RPMI7951 (cell line): Measurements from ENCODE around the gene ALK. TPM values are rescaled to one million over a fixed set of nuclear protein-coding genes. Genes with fewer than 3 reads are reported as not detected.
A peak's percentile ranks its signal among the peaks of the same experiment; 100 is the strongest.
"Not testable (repeated sequence)": the region's sequence is repeated elsewhere in the genome, so short reads cannot be mapped to it uniquely, and the experiment has no call there.

Experiments used
- DNase-seq: peaks from one replicate; pipeline ENCODE4 v3.0.0-alpha.2; 2012; ENCODE audit warnings: low read depth
- total RNA-seq: library from RNA; depleted of rRNA; stranded (reverse); fragments of >200 nt; shearing (Covaris generic); gene quantifications from 2 replicates; pipeline ENCODE4 v1.2.3, GENCODE V29; 2014

Gene ALK
- total RNA-seq, 1 experiment from 2014 or later = 0.12 TPM

DNA sequence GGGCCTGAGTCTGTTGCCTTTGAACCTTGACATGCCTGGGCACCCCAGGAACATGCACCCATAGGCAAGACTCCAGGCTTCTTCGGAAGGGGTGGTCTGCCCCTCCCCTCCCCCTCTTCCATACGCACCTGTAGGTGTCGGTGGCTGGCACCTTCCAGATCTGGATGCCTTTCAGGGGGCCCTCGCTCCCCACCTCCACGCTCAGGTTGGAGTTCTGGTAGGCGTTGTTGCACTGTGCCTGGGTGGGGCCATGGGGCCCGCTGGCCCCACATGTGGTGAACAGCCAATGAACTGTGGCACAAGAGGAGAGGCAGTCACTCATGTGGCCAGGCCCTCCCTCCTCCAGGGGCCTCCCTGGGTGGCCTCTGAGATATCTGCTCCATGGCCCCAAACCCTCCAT lies 670.4 kb downstream of the ALK start:
- no peak for DNase-seq

GRCh38 chr2:29249666-29250253 lies 671.6 kb downstream of the ALK start:
- no peak for DNase-seq

- DNase-seq = no peak
Observed at GRCh38 chr2:29247336-29247914, 674.0 kb downstream of the ALK start.

DNA sequence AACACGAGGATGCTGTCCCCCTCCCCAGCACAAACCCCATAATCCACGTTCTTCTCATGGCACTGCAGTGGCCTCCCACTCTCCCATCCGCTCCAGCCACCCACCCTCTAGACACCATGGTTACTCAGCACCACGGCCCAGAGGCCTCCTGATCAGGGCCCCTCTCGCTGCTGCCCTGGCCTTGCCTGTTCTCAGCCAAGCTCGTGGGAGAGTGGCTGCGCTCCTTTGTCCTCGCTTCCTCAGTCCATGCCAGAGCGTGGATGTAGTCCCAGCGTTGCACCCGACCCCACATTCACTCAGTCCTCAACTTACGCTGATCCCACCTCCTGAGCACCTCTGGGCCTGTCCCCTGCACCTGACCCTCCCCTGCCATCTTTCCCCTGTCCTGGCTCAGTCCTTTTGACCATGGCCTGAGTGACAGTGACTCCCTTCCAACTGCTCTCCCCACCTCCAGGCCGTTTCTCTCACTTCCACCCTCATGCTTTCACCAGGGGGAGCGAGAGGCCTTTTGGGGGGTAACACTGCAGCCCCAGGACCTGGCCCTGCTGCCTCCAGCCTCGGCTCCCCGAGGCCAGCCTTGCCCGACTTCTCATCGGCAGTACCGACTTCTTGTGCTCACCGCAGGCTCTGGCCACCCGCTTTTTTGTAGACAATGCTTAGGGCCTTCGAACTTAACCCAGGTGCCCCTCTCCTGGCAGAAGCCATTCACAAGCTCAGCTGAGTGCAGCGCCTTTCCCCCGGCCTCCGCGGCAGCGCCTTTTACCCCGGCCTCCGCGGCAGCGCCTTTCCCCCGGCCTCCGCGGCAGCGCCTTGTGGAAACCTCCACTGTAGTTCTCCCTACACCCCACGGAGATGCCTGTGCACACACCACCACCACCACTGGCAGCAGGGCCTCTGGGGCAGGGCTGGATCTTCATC lies 674.7 kb downstream of the ALK start:
- no peak for DNase-seq

DNA sequence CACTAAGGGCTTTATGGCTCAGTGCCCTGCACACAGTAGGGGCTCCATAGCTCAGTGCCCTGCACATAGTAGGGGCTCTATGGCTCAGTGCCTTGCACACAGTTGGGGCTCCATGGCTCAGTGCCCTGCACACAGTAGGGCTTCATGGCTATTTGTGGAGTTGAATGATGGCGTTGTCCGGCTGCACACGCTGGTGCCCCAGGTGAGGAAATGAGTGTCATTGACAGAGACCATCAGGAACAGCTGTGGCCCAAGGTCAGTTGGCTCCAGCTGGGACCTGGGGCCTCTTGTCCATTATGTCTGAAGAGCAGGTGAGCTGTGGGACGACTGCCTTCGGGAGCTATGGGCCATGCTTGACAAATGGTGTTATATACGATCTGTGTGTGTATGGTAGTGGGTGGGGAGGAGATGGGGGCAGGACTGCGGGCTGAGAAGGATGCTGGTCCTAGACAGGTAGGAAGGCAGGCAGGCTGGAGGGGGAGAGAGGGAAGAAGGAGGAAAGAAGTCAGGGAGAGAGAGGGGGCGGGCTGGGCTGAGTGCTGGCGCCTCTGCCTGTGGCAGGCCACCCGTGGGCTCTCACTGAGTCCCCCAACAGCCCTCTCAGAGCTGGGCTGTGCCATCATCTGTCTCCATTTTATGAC lies 675.5 kb downstream of the ALK start:
- no peak for DNase-seq

- not testable (repeated sequence) for DNase-seq
Observed at GRCh38 chr2:29245035-29245741, 676.2 kb downstream of the ALK start.

- no peak for DNase-seq
Observed at GRCh38 chr2:29242621-29243375, 678.6 kb downstream of the ALK start.

DNA sequence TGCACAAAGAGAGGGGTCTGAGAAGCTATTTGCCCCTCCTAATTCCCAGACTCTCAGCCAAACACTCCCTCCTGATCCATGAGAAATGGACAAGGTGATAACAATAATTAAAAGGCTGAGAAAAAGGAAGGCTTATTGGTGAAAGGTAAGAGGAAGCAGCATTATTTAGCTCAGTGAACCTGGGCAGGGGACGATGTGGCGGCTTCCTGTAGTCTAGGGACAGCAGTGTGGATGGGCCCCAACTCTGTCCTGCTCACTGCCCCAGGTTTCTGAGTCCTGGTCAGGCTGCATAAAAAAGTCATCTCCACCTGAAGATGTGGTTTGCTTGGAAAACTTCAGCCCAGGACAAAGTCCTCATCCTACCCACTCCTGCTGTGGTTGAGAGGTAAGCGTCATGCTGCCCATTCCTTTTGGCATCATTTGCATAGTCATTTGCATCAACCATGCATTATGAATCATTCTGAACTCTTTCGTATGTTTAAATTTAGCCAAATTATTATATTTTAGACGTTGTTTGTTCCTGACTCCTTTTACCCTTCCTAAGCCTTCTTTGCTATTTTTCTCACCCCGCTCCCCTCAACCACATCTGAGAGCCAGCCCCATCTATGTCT lies 679.3 kb downstream of the ALK start:
- no peak for DNase-seq

DNA sequence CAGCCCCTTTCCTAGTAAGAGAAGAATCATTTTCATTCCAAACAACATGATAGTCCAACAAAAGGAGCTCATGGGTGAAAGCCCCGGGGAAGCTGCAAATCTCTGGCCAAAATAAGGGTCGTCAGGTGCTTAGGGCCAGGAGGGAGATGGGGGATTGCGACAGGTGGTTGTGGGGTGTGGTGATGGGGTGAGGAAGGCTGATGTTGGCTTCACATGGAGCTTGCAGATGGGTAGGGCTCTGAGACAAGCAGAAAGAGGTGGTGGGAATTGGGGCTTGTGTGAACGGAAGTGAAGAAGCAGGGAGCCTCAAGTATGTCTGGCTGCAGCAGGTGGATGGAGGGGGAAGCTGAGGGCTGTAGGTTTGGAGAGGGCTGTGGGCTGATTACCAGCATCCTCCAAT lies 680.0 kb downstream of the ALK start:
- DNase-seq = no peak

- no peak for DNase-seq
Observed at GRCh38 chr2:29240601-29241000, 680.8 kb downstream of the ALK start.

DNA sequence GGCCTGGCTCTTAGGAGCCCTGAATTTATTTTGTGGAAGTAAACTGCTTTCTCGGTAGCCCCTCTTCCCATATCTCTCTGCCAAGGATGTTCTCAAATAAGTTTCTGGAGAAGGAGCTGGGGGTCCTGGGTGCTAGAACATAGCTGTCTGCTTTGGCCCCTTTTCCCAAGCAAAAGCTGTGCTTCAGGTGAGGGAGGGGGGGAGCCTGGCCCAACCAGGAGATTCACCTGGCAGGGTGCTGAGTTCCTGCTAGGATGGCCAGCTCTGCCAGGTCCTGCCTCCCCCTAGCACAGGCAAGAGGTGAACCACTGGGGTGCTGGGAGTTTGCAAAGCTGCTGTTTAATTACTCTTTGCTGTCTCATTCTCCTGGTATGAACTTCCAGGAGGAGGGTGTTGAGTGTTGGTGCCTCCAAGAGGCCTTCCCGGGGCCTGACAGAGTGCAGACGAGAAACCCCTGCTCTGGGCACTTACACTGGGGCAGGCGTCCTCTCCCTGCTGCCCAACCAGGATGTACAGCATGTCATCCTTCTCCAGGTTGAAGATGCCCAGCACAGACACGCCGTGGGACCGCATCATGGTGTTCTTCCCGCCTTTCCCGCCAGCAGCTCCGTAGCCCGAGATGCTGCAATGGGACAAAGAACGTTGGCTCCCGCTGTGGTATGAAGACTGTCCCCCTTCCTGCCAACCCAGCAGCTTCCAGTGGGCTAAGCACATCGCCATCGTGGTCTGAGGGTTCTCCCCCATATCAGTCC lies 682.0 kb downstream of the ALK start:
- no peak for DNase-seq

GRCh38 chr2:29238497-29238896 lies 682.9 kb downstream of the ALK start:
- peak; percentile 30 for DNase-seq

DNA sequence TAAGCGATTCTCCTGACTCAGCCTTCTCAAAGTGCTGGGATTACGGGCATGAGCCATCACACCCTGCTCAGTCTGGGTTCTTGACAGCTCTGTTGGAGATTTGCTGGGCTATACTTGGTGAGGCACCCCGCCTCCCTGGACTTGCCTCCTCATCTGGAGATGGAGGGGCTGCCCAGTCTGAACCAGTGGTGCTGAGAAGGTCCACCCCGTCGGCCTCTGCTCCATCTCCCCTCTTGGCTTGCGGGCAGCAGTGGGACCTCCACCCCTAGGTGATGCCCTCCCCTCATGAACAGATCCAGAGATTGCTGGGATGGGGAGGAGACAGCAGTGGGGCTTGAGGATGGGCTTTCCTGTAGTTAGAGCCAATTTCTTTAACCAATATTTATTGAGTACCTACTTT lies 685.3 kb downstream of the ALK start:
- DNase-seq = no peak

GRCh38 chr2:29235411-29235810 lies 686.0 kb downstream of the ALK start:
- no peak for DNase-seq

DNA sequence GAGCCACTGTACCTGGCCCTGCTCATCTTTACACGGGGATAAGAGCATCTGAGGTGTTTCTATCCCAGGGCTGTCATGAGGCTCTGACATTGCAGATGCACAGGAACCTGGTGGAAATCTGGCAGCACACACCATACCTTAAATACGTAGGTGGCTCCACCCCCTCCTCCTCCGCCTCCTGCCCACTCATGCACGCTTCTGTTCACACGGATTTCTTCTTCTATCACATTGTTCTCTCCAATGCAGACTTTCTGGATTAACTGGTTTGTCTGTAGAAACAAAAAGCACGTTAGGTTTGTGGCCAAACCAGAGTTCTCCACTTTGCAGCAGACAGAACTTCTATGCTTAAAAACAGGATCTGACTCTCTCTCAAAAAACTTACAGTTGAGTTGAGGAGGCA lies 688.0 kb downstream of the ALK start:
- no peak for DNase-seq

- no peak for DNase-seq
Observed at GRCh38 chr2:29232041-29232440, 689.3 kb downstream of the ALK start.

GRCh38 chr2:29229640-29230039 lies 691.7 kb downstream of the ALK start:
- no peak for DNase-seq

DNA sequence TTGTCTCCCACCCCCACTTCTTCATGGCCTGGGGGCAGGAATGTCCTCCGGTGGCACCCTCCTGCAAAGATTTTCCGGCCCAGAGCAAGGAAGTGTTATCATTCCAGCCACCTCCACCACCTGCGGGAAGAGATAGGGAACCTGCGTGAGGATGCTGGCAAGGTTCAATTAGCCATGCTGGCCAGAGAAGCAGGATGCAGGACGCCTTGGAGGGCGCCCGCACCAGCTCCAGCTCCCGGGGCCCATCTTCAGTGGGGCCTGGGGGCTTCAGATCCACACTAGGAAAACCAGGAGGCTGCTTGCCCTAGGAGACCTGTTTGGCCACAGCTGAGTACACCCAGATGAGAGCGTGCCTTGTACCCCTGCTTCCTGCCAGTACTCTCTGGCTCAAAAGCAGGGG lies 692.4 kb downstream of the ALK start:
- DNase-seq = no peak

DNA sequence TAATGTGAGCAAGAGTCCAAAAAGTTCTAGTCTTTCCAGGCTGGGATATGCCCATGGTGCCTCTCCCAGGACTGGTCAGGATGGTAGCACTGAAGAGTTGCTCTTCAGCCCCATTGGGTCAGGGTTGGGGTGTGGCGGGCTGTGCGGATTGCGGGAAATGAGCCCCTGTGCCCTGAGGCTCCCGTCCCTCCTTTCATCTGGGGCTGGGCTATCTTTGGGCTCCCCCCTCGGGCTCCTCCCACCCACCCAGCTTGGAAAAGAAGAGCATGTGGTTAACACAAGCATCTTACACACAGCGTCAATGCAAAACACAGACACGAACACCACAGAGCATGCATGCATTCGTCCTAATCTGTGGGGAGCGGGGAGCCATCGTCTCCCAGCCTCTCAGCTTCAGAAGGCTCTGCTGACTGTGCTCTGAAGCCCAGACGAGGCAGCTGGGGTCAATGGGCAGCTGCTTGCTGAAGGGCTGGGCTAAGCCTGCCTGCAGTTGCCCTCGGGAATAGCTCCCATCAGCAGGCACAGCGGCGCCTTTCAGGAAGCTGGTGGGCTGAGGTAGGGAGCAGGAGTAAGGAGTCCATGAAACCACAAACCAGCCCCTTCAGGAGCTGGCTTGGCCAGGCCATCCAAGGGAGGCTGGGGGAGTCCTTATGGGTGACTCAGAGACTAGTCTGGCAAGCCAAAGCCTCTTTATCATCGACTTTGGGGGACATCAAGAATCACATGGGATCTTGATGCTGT lies 693.3 kb downstream of the ALK start:
- peak; percentile 67 for DNase-seq
